Hepatocyte (in vitro differentiated cells): ENCODE results near the gene HSPA12A.

ENCODE experiments used
- CTCF ChIP-seq: fragments of 200-600 bp; sonication (generic); IDR thresholded peaks from 2 replicates; pipeline ENCODE4 v1.5.1; 2016; ENCODE audit warnings: antibody characterized with exemption, mild to moderate bottlenecking; ENCODE audit not compliant: poor library complexity
- EZH2 ChIP-seq: fragments of 200-600 bp; sonication (generic); IDR thresholded peaks from 2 replicates; pipeline ENCODE4 v1.6.1; 2016; ENCODE audit warnings: antibody characterized with exemption, mild to moderate bottlenecking, borderline replicate concordance
- EZH2phosphoT487 ChIP-seq: fragments of 200-600 bp; sonication (generic); IDR thresholded peaks from one replicate; pipeline ENCODE4 v1.6.1; 2018; ENCODE audit warnings: antibody characterized with exemption, mild to moderate bottlenecking, low read depth, moderate library complexity; ENCODE audit not compliant: unreplicated experiment, severe bottlenecking

GRCh38 chr10:116704926-116705325 is 37.4 kb downstream of the HSPA12A start:
- TF ChIP-seq EZH2phosphoT487, result no peak
- no peak for TF ChIP-seq CTCF
- TF ChIP-seq EZH2, result no peak
